Smooth muscle cell (in vitro differentiated cells): ENCODE measurements around the gene SHTN1. TPM values are rescaled to one million over a fixed set of nuclear protein-coding genes. Genes with fewer than 3 reads are reported as not detected.

Source experiments
- DNase-seq: peaks from one replicate; lab custom pipeline; 2025; ENCODE audit not compliant: unreplicated experiment; lab: John Stamatoyannopoulos, UW
- H2AFZ ChIP-seq: fragments of 200-600 bp; sonication (generic); 2 replicates; pipeline ENCODE4 v1.6.0; 2016; ENCODE audit warnings: antibody characterized with exemption, low read depth, mild to moderate bottlenecking
- H3F3A ChIP-seq: fragments of 200-600 bp; sonication (generic); 2 replicates; pipeline ENCODE4 v1.6.0; 2017; ENCODE audit warnings: antibody characterized with exemption, low read depth
- H3K27ac ChIP-seq: fragments of 200-600 bp; sonication (generic); 2 replicates; pipeline ENCODE4 v1.5.1; 2016; ENCODE audit warnings: low read depth, mild to moderate bottlenecking
- H3K27me3 ChIP-seq: fragments of 200-600 bp; sonication (generic); 2 replicates; pipeline ENCODE4 v1.6.1; 2016; ENCODE audit warnings: low read depth, mild to moderate bottlenecking
- H3K36me3 ChIP-seq: fragments of 200-600 bp; sonication (generic); 2 replicates; pipeline ENCODE4 v1.5.1; 2016; ENCODE audit warnings: low read depth
- H3K4me1 ChIP-seq: fragments of 200-600 bp; sonication (generic); 2 replicates; pipeline ENCODE4 v1.5.1; 2016; ENCODE audit warnings: low read depth
- H3K4me2 ChIP-seq: fragments of 200-600 bp; sonication (generic); 2 replicates; pipeline ENCODE4 v1.6.0; 2016; ENCODE audit warnings: mild to moderate bottlenecking
- H3K4me3 ChIP-seq: fragments of 200-600 bp; sonication (generic); 2 replicates; pipeline ENCODE4 v1.5.1; 2016; ENCODE audit warnings: mild to moderate bottlenecking
- H3K79me2 ChIP-seq: fragments of 200-600 bp; sonication (generic); 2 replicates; pipeline ENCODE4 v1.6.0; 2016; ENCODE audit warnings: low read depth, mild to moderate bottlenecking
- H3K9ac ChIP-seq: fragments of 200-600 bp; sonication (generic); 2 replicates; pipeline ENCODE4 v1.6.0; 2016; ENCODE audit warnings: low read depth
- H3K9me3 ChIP-seq: fragments of 200-600 bp; sonication (generic); replicated peaks from 2 replicates; pipeline ENCODE4 v1.5.1; 2016; ENCODE audit warnings: low read depth
- H4K20me1 ChIP-seq: fragments of 200-600 bp; sonication (generic); 2 replicates; pipeline ENCODE4 v1.6.0; 2016; ENCODE audit warnings: low read depth
- WGBS: methylation state at CpG from one replicate; pipeline ENCODE4 v1.1.7; 2016; ENCODE audit warnings: low lambda C conversion rate; 5-methylcytosine and 5-hydroxymethylcytosine counted together
- polyA plus RNA-seq: library from polyadenylated mRNA; unstranded; fragments of >200 nt; fragmentation: Nextera tagmentation; extraction: Ambion mirVana; gene quantifications from 2 replicates; pipeline ENCODE4 v1.2.1, GENCODE V29; 2016
- total RNA-seq: library from RNA; depleted of rRNA; stranded (reverse); fragments of >200 nt; gene quantifications from 2 replicates; pipeline ENCODE4 v1.2.3, GENCODE V29; 2014
- TF ChIP-seq, protein P1 (sequence below): fragments of 200-600 bp; sonication (generic); IDR thresholded peaks from 2 replicates; pipeline ENCODE4 v1.5.1; 2017; ENCODE audit warnings: borderline replicate concordance, mild to moderate bottlenecking, antibody characterized with exemption; ENCODE audit not compliant: insufficient read depth, poor library complexity, severe bottlenecking

SHTN1 gene
- total and polyA plus RNA-seq, 2 experiments from 2014 or later, result 1.3 to 39.2 TPM

DNA sequence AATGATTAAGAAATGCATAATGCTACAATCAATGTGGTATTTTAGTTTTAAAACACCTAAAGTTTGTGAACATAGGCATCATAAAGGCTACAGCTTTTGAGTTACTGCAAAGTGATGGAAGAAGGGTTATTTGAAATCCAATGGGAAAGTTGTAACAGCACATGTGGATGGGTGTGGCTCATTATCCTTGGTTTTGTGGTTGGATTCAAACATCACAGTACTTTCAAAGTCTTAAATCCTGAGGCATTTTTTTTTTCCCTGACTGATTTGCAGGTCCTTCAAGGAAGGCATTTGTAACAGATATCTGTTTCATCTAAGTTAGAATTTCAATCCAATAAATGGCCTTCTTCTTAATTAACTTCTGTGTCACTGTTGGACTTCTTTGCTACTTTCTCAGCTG is 9.8 kb upstream of the SHTN1 start:
- no peaks in the 10 kb centered on the region for H4K20me1 ChIP-seq
- TF ChIP-seq, protein P1, sequence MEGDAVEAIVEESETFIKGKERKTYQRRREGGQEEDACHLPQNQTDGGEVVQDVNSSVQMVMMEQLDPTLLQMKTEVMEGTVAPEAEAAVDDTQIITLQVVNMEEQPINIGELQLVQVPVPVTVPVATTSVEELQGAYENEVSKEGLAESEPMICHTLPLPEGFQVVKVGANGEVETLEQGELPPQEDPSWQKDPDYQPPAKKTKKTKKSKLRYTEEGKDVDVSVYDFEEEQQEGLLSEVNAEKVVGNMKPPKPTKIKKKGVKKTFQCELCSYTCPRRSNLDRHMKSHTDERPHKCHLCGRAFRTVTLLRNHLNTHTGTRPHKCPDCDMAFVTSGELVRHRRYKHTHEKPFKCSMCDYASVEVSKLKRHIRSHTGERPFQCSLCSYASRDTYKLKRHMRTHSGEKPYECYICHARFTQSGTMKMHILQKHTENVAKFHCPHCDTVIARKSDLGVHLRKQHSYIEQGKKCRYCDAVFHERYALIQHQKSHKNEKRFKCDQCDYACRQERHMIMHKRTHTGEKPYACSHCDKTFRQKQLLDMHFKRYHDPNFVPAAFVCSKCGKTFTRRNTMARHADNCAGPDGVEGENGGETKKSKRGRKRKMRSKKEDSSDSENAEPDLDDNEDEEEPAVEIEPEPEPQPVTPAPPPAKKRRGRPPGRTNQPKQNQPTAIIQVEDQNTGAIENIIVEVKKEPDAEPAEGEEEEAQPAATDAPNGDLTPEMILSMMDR, result no peak
- no peak overlapping the region for H3K4me3 ChIP-seq
- no peak overlapping the region for H3K9ac ChIP-seq
- H3K36me3 ChIP-seq, result no peaks in the 10 kb centered on the region
- DNase-seq, result no peak
- no peak overlapping the region for H3K4me2 ChIP-seq
- H3K4me1 ChIP-seq, result no peaks in the 10 kb centered on the region
- no peaks in the 10 kb centered on the region for H3K79me2 ChIP-seq
- H3F3A ChIP-seq, result no peaks in the 10 kb centered on the region
- H2AFZ ChIP-seq, result no peak overlapping the region
- H3K27me3 ChIP-seq, result no peaks in the 10 kb centered on the region
- no peaks in the 10 kb centered on the region for H3K9me3 ChIP-seq
- H3K27ac ChIP-seq, result no peak overlapping the region

DNA sequence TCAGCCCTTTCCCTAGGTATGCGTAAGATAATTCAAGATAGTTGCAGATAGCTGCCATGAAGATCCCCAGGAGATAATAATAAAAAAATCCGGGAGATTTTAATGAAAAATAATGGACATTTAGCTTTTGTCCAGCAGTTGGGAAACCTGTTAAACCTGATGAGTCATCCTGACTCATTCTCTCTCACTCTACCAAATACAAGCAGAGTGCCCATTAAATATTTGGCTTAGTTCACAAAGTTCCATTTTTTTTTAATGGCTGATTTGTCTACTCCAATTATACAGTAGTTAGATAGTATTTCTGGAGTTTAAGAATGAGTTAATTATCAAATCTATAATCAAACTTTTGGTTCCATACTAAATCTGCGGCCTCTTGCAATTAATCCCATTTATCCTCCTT is 2.1 kb upstream of the SHTN1 start:
- 70% methylated on average over 3 of the region's 3 CpGs for WGBS
- no peak for DNase-seq
- Histone ChIP-seq H3K4me3 (no peak overlapping the region), H2AFZ (no peak overlapping the region), H3K27ac (no peak overlapping the region), H3K79me2 (peaks cover 5% of the 10 kb centered on the region), H3F3A (no peaks in the 10 kb centered on the region), H3K27me3 (no peaks in the 10 kb centered on the region), H3K9ac (no peak overlapping the region), H3K4me1 (peaks cover 5% of the 10 kb centered on the region), H4K20me1 (no peaks in the 10 kb centered on the region), H3K36me3 (no peaks in the 10 kb centered on the region), H3K9me3 (no peaks in the 10 kb centered on the region), H3K4me2 (no peak overlapping the region)
- TF ChIP-seq, protein P1, result no peak

DNA sequence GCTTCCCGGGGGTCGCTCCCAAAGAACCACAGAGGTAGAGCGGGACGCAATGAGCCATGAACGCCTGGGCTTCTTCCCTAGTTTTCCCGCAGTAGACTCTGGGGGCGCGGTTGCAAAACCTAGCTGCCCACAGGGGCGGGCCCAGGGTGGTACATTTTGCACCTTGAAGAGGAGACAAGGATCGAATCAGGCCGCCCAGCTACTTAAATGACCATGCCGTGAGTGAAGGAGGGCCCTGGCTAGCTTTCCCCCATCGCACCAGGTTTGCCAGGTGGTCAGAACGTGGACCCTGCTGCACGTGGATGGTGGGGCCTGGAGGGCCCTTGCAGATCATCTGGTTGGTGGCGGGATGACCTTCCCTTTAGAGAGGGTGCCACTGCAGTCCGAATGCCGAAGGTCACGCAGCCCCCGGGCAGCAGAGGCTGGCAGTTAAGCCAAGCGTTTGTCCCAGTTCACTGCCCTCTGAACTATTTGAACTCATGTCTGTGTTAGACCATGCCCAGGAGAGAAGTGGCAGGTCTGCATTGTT is 604 bp upstream of the SHTN1 start:
- Histone ChIP-seq H3K27ac (no peak overlapping the region), H3K4me2 (peak overlapping the region; percentile 99), H2AFZ (peak overlapping the region; percentile 100), H3K9ac (peak overlapping the region; percentile 87), H3F3A (no peaks in the 10 kb centered on the region), H3K9me3 (no peaks in the 10 kb centered on the region), H3K79me2 (peaks cover 5% of the 10 kb centered on the region), H3K4me3 (peak overlapping the region; percentile 98), H3K36me3 (no peaks in the 10 kb centered on the region), H4K20me1 (no peaks in the 10 kb centered on the region), H3K4me1 (peaks cover 5% of the 10 kb centered on the region), H3K27me3 (no peaks in the 10 kb centered on the region)
- 21% methylated on average over 21 of the region's 21 CpGs for WGBS
- TF ChIP-seq, protein P1, result no peak
- DNase-seq, result no peak

DNA sequence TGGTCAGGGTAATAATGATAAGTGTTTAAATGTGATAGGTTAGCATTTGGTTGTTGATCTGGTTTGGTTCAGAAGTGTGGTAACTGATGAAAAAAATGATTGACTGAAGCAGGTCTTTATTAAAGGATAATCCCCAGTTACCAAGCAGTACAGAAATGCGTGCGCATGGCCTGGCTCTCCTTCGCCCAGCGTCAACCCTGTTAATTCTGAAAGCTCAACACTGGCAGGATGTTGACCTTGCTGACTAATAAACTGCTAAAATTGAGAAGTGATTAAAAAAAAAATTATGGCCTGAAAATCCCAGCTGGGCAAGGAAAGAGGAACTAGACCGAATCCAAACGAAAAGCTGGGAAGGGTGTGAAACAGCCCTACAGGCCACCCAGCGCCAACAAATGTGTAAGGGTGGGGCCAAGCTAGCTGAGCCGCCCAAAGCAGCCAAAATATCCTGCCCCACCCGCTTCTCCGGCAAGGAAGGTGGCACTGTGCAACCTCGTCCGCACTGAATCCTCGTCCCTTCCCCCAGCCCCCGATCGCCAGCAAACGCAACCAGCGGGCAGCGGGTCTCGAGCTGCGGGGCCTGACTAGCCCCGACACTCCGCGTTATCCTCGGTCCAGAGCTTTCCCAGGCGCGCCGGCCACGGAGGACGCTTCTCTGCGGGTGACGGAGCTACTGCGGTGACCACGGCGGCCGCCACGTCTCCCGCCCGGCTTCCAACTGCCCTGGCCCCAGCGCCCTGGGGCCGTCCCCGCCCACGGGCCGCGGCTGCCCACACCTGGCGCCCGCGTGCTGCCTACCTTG is 561 bp downstream of the SHTN1 start:
- Histone ChIP-seq H3K4me1 (peaks cover 5% of the 10 kb centered on the region), H3K4me3 (peak overlapping the region; percentile 98), H4K20me1 (no peaks in the 10 kb centered on the region), H3K9me3 (no peaks in the 10 kb centered on the region), H3K27me3 (no peaks in the 10 kb centered on the region), H3K79me2 (peaks cover 5% of the 10 kb centered on the region), H3K9ac (peak overlapping the region; percentile 87), H3K27ac (no peak overlapping the region), H3K4me2 (peak overlapping the region; percentile 99), H3F3A (no peaks in the 10 kb centered on the region), H3K36me3 (no peaks in the 10 kb centered on the region), H2AFZ (peak overlapping the region; percentile 100)
- peak; percentile 49 for DNase-seq
- TF ChIP-seq, protein P1, result no peak
- WGBS, result 8% methylated on average over 41 of the region's 47 CpGs
